ENCODE data around the gene CELF4.

CELF4 gene

GRCh38 chr18:37246779-37247340, 318.7 kb downstream of the CELF4 start:
- DNase-seq, result no peak

- DNase-seq, result no peak
Observed at GRCh38 chr18:37244618-37245017, 321.0 kb downstream of the CELF4 start.

- DNase-seq, result no peak
Observed at GRCh38 chr18:37243741-37244140, 321.9 kb downstream of the CELF4 start.

- DNase-seq, result no peak
Observed at GRCh38 chr18:37242826-37243560, 322.6 kb downstream of the CELF4 start.

GRCh38 chr18:37242091-37242490, 323.5 kb downstream of the CELF4 start:
- no peak for DNase-seq

- peak in 8 of 58 donors; percentile 14 to 41 (median 26) for DNase-seq
Observed at GRCh38 chr18:37238282-37239108, 327.1 kb downstream of the CELF4 start.

GRCh38 chr18:37235583-37235982, 330.0 kb downstream of the CELF4 start:
- DNase-seq, result no peak

- no peak for DNase-seq
Observed at GRCh38 chr18:37231251-37231650, 334.3 kb downstream of the CELF4 start.

GRCh38 chr18:37230768-37231167, 334.8 kb downstream of the CELF4 start:
- DNase-seq, result no peak

GRCh38 chr18:37225279-37225678, 340.3 kb downstream of the CELF4 start:
- no peak for DNase-seq

- no peak for DNase-seq
Observed at GRCh38 chr18:37222999-37223378, 342.6 kb downstream of the CELF4 start.

GRCh38 chr18:37222354-37222998, 343.1 kb downstream of the CELF4 start:
- no peak for DNase-seq

GRCh38 chr18:37219257-37219656, 346.3 kb downstream of the CELF4 start:
- no peak for DNase-seq

GRCh38 chr18:37218022-37218590, 347.5 kb downstream of the CELF4 start:
- no peak for DNase-seq

GRCh38 chr18:37210781-37211180, 354.8 kb downstream of the CELF4 start:
- DNase-seq, result no peak

GRCh38 chr18:37207343-37207742, 358.3 kb downstream of the CELF4 start:
- no peak for DNase-seq

GRCh38 chr18:37199741-37200140, 365.9 kb downstream of the CELF4 start:
- no peak for DNase-seq
